Caco-2 (cell line): ENCODE data around the gene NAT8L. TPM values are rescaled to one million over a fixed set of nuclear protein-coding genes. Genes with fewer than 3 reads are reported as not detected.

Experiments
- BruUV-seq: library from RNA; stranded (reverse); fragments of 400-500 nt; replicated peaks from 2 replicates; lab custom pipeline; 2021; lab: Mats Ljungman, UMichigan
- CTCF ChIA-PET: fragments of 300-600 bp; sonication (Branson Sonifier 250); formaldehyde crosslinking; loops from one replicate; lab custom pipeline; 2022; ENCODE audit warnings: antibody characterized with exemption; lab: Charles Lee
- POLR2A ChIA-PET: fragments of 300-600 bp; sonication (Branson Sonifier 250); formaldehyde crosslinking; loops from one replicate; lab custom pipeline; 2022; ENCODE audit warnings: antibody characterized with exemption; lab: Charles Lee
- DNase-seq, 2 experiments: peaks; one replicate each; pipeline versions ENCODE4 v3.0.0 to v3.0.0-alpha.2; 2020 to 2022
- H3K27me3 ChIP-seq: replicated peaks from 2 replicates; pipeline ENCODE4 v1.6.0; 2011; ENCODE audit warnings: low read length; ENCODE audit not compliant: control insufficient read depth, insufficient read depth
- H3K36me3 ChIP-seq: 2 replicates; pipeline ENCODE4 v1.5.1; 2011; ENCODE audit warnings: low read length; ENCODE audit not compliant: control insufficient read depth, insufficient read depth
- H3K4me1 ChIP-seq: fragments of 250-450 bp; sonication (Bioruptor Pico); 2 replicates; pipeline ENCODE4 v1.5.1; 2020; ENCODE audit warnings: mild to moderate bottlenecking
- H3K4me3 ChIP-seq: 2 replicates; pipeline ENCODE4 v1.5.1; 2011; ENCODE audit warnings: low read depth, mild to moderate bottlenecking, control low read depth, low read length
- H3K9me3 ChIP-seq: fragments of 250-450 bp; sonication (Bioruptor Pico); 2 replicates; pipeline ENCODE4 v1.5.1; 2020; ENCODE audit warnings: mild to moderate bottlenecking, moderate library complexity
- H3K27ac Mint-ChIP-seq: one replicate; pipeline ENCODE4 v1.8.0; 2022; ENCODE audit warnings: mixed read lengths; ENCODE audit not compliant: unreplicated experiment
- H3K27me3 Mint-ChIP-seq: one replicate; pipeline ENCODE4 v1.8.0; 2022; ENCODE audit warnings: mixed read lengths; ENCODE audit not compliant: insufficient read depth, unreplicated experiment
- H3K36me3 Mint-ChIP-seq: one replicate; pipeline ENCODE4 v1.8.0; 2022; ENCODE audit warnings: mild to moderate bottlenecking, mixed read lengths; ENCODE audit not compliant: insufficient read depth, unreplicated experiment
- H3K4me1 Mint-ChIP-seq: one replicate; pipeline ENCODE4 v1.8.0; 2022; ENCODE audit warnings: low read depth, mixed read lengths; ENCODE audit not compliant: unreplicated experiment
- H3K4me3 Mint-ChIP-seq: one replicate; pipeline ENCODE4 v1.8.0; 2022; ENCODE audit warnings: mild to moderate bottlenecking, moderate library complexity, mixed read lengths; ENCODE audit not compliant: unreplicated experiment
- H3K9me3 Mint-ChIP-seq: one replicate; pipeline ENCODE4 v1.8.0; 2022; ENCODE audit warnings: mixed read lengths; ENCODE audit not compliant: unreplicated experiment
- CTCF ChIP-seq, 2 experiments: fragments of 200-600 bp in 1 of 2; IDR thresholded peaks; 1 replicate in 1 of 2; 2 replicates in 1 of 2; pipeline versions ENCODE4 v1.5.1 to v1.8.0; 2011 to 2022; ENCODE audit warnings: antibody characterized with exemption in 1 of 2, control low read depth in 1 of 2, inconsistent platforms in 1 of 2, low read depth in 1 of 2, low read length in 1 of 2, mild to moderate bottlenecking in 1 of 2, moderate library complexity in 1 of 2; ENCODE audit not compliant: insufficient read depth in 1 of 2, severe bottlenecking in 1 of 2, unreplicated experiment in 1 of 2
- intact Hi-C: fragments of 100-400 bp; cut with micrococcal nuclease; formaldehyde crosslinking; loops from one replicate; pipeline ENCODE4 v1.10.0; 2022; ENCODE audit not compliant: unreplicated experiment
- total RNA-seq: library from RNA; stranded (reverse); gene quantifications from 2 replicates; pipeline ENCODE4 v1.2.3, GENCODE V29; 2022

NAT8L gene
- total RNA-seq, 1 experiment from 2014 or later = 6.2 TPM

GRCh38 chr4:2045518-2045951 lies 13.6 kb upstream of the NAT8L start:
- ChIA-PET POLR2A (no interaction called here), CTCF (no interaction called here)
- Mint-ChIP-seq H3K4me1 (no peaks in the 10 kb centered on the region), H3K27me3 (no peaks in the 10 kb centered on the region), H3K36me3 (peaks cover 6% of the 10 kb centered on the region), H3K9me3 (no peaks in the 10 kb centered on the region), H3K27ac (peak overlapping the region; percentile 53), H3K4me3 (no peak overlapping the region)
- Histone ChIP-seq H3K4me1 (peaks cover 4% of the 10 kb centered on the region; the same call in 1 of the 2 replicates), H3K27me3 (no peaks in the 10 kb centered on the region), H3K9me3 (no peaks in the 10 kb centered on the region), H3K36me3 (no peaks in the 10 kb centered on the region), H3K4me3 (no peak overlapping the region)
- no peak for DNase-seq
- no peak for TF ChIP-seq CTCF (IDR thresholded peaks at IDR 0.05; ENCODE audit: insufficient read depth in 1 of 2, low read depth in 1 of 2, low read length in 1 of 2, severe bottlenecking in 1 of 2, unreplicated experiment in 1 of 2)
- no TSS peak for BruUV-seq
- intact Hi-C loops = loop anchor here (5.0 kb wide), 1 partner anchor 142 kb away; no protein-coding TSS in a partner anchor

GRCh38 chr4:2046031-2046961 lies 12.8 kb upstream of the NAT8L start:
- Mint-ChIP-seq H3K36me3 (peaks cover 6% of the 10 kb centered on the region), H3K4me1 (no peaks in the 10 kb centered on the region), H3K4me3 (no peak overlapping the region), H3K27me3 (no peaks in the 10 kb centered on the region), H3K9me3 (no peaks in the 10 kb centered on the region), H3K27ac (peak overlapping the region; percentile 53)
- no peak for TF ChIP-seq CTCF (IDR thresholded peaks at IDR 0.05; ENCODE audit: insufficient read depth in 1 of 2, low read depth in 1 of 2, low read length in 1 of 2, severe bottlenecking in 1 of 2, unreplicated experiment in 1 of 2)
- Histone ChIP-seq H3K27me3 (no peaks in the 10 kb centered on the region), H3K4me1 (peaks cover 4% of the 10 kb centered on the region; the same call in 1 of the 2 replicates), H3K9me3 (no peaks in the 10 kb centered on the region), H3K4me3 (no peak overlapping the region), H3K36me3 (no peaks in the 10 kb centered on the region)
- DNase-seq = no peak
- no TSS peak for BruUV-seq
- ChIA-PET CTCF (no interaction called here), POLR2A (no interaction called here)
- intact Hi-C loops = loop anchor here (5.0 kb wide), 1 partner anchor 141 kb away; no protein-coding TSS in a partner anchor

- DNase-seq = no peak
- intact Hi-C loops = loop anchor here (5.0 kb wide), 1 partner anchor 140 kb away; no protein-coding TSS in a partner anchor
- H3K36me3 Mint-ChIP-seq = peaks cover 6% of the 10 kb centered on the region
- H3K9me3 Mint-ChIP-seq = no peaks in the 10 kb centered on the region
- H3K4me1 Mint-ChIP-seq = no peaks in the 10 kb centered on the region
- Histone ChIP-seq H3K36me3 (no peaks in the 10 kb centered on the region), H3K4me1 (peaks cover 4% of the 10 kb centered on the region; the same call in 1 of the 2 replicates), H3K4me3 (no peak overlapping the region), H3K27me3 (no peaks in the 10 kb centered on the region), H3K9me3 (no peaks in the 10 kb centered on the region)
- CTCF ChIA-PET = no interaction called here
- H3K27ac Mint-ChIP-seq = no peak overlapping the region
- no TSS peak for BruUV-seq
- TF ChIP-seq CTCF (IDR thresholded peaks at IDR 0.05; ENCODE audit: insufficient read depth in 1 of 2, low read depth in 1 of 2, low read length in 1 of 2, severe bottlenecking in 1 of 2, unreplicated experiment in 1 of 2) = no peak
- H3K4me3 Mint-ChIP-seq = no peak overlapping the region
- no peaks in the 10 kb centered on the region for H3K27me3 Mint-ChIP-seq
- POLR2A ChIA-PET = no interaction called here
Measured at GRCh38 chr4:2047031-2047660, 12.0 kb upstream of the NAT8L start.
